Measurements from ENCODE around the gene MDFI. TPM values are rescaled to one million over a fixed set of nuclear protein-coding genes. Genes with fewer than 3 reads are reported as not detected.

Gene MDFI
- total and polyA plus RNA-seq, 9 of the 15 experiments (the other 6 are each of a cell fraction or from before 2014, with no cell fraction given) = not detected

DNA sequence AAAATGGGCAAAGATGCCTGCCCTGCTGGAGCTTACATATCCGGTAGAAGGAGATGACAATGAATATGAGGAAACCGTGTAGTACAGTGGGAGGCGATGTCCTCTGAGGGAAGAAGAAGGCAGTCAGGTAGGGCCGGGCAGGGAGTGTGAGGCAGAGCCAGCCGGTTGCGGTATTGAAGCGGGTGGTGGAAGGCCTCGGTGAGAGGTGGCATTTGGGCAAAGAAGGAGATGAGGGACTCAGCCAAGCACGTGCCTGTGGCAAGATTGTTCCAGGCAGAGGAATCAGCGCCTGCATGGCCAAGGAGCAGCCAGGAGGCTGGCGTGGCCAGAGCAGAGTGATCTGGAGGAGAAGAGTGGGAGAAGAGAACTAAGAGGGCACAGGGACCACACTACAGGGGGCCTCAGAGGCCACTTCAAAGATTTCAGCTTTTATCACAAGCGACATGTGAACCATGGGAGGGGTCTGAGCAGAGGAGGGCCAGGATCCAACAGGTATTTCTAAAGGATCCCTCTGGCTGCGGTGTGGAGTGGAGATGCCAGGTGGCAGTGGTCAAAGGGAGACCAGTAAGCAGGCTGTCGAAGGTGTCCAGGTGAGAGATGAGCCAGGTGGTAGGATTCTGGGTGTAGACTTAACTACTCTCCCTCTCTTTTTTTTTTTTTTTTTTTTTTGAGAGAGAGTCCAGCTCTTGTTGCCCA is 13.8 kb downstream of the MDFI start (continued):
- TF ChIP-seq, protein P1, sequence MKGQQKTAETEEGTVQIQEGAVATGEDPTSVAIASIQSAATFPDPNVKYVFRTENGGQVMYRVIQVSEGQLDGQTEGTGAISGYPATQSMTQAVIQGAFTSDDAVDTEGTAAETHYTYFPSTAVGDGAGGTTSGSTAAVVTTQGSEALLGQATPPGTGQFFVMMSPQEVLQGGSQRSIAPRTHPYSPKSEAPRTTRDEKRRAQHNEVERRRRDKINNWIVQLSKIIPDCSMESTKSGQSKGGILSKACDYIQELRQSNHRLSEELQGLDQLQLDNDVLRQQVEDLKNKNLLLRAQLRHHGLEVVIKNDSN (CRISPR knock-in tag; IDR thresholded peaks at IDR 0.05) = no peak

DNA sequence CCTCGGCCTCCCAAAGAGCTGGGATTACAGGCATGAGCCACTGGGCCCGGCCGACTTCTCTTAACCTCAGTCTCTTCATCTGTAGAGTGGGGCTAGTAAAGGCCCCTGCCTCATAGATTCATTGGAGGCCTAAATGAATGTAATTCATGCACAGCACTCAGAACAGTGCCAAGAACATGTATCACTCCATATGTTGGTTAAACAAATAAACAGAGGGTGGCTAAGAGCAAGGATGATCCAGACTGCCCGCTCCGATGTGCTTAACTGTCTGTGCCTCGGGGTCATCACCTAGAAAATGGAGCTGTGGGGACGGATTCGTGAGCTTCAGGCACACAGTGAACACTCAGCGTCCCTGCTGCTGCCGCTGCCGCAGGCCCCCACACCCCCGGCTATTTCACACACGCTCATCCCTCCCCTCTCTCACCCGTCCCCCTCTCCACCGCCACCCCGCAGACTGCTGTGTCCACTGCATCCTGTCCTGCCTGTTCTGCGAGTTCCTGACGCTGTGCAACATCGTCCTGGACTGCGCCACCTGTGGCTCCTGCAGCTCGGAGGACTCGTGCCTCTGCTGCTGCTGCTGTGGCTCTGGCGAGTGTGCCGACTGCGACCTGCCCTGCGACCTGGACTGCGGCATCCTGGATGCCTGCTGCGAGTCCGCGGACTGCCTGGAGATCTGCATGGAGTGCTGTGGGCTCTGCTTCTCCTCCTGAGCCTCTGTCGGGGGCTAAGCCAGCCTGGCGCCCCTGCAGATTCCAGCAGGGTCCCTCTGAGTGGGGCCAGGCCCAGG is 14.8 kb downstream of the MDFI start:
- in situ Hi-C loops (cut with MboI) (no loop called here), intact Hi-C loops (cut with micrococcal nuclease) (no loop called here)
- Histone ChIP-seq H3K27ac (ENCODE audit: extremely low read depth, low read depth, low read length) (no peak overlapping the region), H3K4me2 (ENCODE audit: insufficient read depth, low read length) (no peak overlapping the region), H2AFZ (ENCODE audit: low read depth, low read length) (no peak overlapping the region), H3K9me3 (replicated peaks; ENCODE audit: control insufficient read depth, insufficient read depth, low read depth, low read length) (no peaks in the 10 kb centered on the region), H3K27me3 (ENCODE audit: control insufficient read depth in 2 of 2, insufficient read depth in 2 of 2, low read length in 2 of 2) (peaks cover 54 to 69% of the 10 kb centered on the region in 2 experiments), H3K79me2 (ENCODE audit: control insufficient read depth, insufficient read depth, low read length) (no peaks in the 10 kb centered on the region), H4K20me1 (replicated peaks; ENCODE audit: control insufficient read depth, insufficient read depth, low read length) (peaks cover 18% of the 10 kb centered on the region; the same call in 1 of the 2 replicates), H3K4me3 (no peak overlapping the region), H3K9ac (ENCODE audit: insufficient read depth in 1 of 2, low read depth in 2 of 2, low read length in 2 of 2) (peak overlapping the region in 1 of 2 experiments; percentile 56; a peak in 1 of 4 replicates), H3K36me3 (ENCODE audit: control insufficient read depth, insufficient read depth, low read length) (no peaks in the 10 kb centered on the region), H3K4me1 (replicated peaks in 1 of 2; ENCODE audit: control insufficient read depth in 2 of 2, insufficient read depth in 2 of 2, low read length in 2 of 2) (peaks cover 0 to 13% of the 10 kb centered on the region in 2 experiments; a peak in 1 of 5 replicates), H3K9me1 (ENCODE audit: control insufficient read depth, insufficient read depth, low read length) (no peaks in the 10 kb centered on the region)
- no peak for FAIRE-seq
- peak; percentile 77 for ATAC-seq
- CTCF ChIA-PET (ENCODE audit: low intra/inter-chr PET ratio) = no interaction called here
- peak in 1 of 4 experiments; percentile 29 for DNase-seq (ENCODE audit: extremely low read depth in 1 of 4, low spot score in 3 of 4)
- TF ChIP-seq, protein P2, sequence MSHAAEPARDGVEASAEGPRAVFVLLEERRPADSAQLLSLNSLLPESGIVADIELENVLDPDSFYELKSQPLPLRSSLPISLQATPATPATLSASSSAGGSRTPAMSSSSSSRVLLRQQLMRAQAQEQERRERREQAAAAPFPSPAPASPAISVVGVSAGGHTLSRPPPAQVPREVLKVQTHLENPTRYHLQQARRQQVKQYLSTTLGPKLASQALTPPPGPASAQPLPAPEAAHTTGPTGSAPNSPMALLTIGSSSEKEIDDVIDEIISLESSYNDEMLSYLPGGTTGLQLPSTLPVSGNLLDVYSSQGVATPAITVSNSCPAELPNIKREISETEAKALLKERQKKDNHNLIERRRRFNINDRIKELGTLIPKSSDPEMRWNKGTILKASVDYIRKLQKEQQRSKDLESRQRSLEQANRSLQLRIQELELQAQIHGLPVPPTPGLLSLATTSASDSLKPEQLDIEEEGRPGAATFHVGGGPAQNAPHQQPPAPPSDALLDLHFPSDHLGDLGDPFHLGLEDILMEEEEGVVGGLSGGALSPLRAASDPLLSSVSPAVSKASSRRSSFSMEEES (CRISPR knock-in tag; IDR thresholded peaks at IDR 0.05) = no peak
- TF ChIP-seq, protein P3, sequence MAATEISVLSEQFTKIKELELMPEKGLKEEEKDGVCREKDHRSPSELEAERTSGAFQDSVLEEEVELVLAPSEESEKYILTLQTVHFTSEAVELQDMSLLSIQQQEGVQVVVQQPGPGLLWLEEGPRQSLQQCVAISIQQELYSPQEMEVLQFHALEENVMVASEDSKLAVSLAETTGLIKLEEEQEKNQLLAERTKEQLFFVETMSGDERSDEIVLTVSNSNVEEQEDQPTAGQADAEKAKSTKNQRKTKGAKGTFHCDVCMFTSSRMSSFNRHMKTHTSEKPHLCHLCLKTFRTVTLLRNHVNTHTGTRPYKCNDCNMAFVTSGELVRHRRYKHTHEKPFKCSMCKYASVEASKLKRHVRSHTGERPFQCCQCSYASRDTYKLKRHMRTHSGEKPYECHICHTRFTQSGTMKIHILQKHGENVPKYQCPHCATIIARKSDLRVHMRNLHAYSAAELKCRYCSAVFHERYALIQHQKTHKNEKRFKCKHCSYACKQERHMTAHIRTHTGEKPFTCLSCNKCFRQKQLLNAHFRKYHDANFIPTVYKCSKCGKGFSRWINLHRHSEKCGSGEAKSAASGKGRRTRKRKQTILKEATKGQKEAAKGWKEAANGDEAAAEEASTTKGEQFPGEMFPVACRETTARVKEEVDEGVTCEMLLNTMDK (IDR thresholded peaks at IDR 0.05; ENCODE audit: borderline replicate concordance, insufficient read depth, low read depth, low read length, poor library complexity, severe bottlenecking) = peak; percentile 20
- 3% methylated on average over 30 of the region's 32 CpGs for WGBS (ENCODE audit: insufficient coverage, low coverage, missing lambda C conversion rate)
- BruUV-seq (replicated peaks) = no TSS peak
- POLR2A ChIA-PET = interaction anchor here (1.0 kb wide), 1 partner anchor 8 kb away, joined by 5 read pairs; no protein-coding TSS in a partner anchor
